Measurements from ENCODE around the gene EFL1.
A peak's percentile ranks its signal among the peaks of the same experiment; 100 is the strongest.

EFL1 gene

GRCh38 chr15:82134461-82134860 is 128.1 kb downstream of the EFL1 start:
- TF ChIP-seq GATA1 (IDR thresholded peaks at IDR 0.05; ENCODE audit: low read depth, low read length) = no peak
- no peak for TF ChIP-seq POLR2A (IDR thresholded peaks at IDR 0.05; ENCODE audit: low read length)
- no peak for DNase-seq

GRCh38 chr15:82133251-82133650 is 129.3 kb downstream of the EFL1 start:
- no peak for TF ChIP-seq GATA1 (IDR thresholded peaks at IDR 0.05; ENCODE audit: low read depth, low read length)
- DNase-seq = no peak

- no peak for DNase-seq
- TF ChIP-seq POLR2A (IDR thresholded peaks at IDR 0.05; ENCODE audit: low read length) = no peak
- TF ChIP-seq GATA1 (IDR thresholded peaks at IDR 0.05; ENCODE audit: low read depth, low read length) = no peak
Measured at GRCh38 chr15:82132742-82133141, 129.8 kb downstream of the EFL1 start.

GRCh38 chr15:82132096-82132495 is 130.4 kb downstream of the EFL1 start:
- TF ChIP-seq POLR2A (IDR thresholded peaks at IDR 0.05; ENCODE audit: low read length) (no peak), GATA1 (IDR thresholded peaks at IDR 0.05; ENCODE audit: low read depth, low read length) (no peak)
- DNase-seq = no peak

GRCh38 chr15:82130248-82130647 is 132.3 kb downstream of the EFL1 start:
- TF ChIP-seq POLR2A (IDR thresholded peaks at IDR 0.05; ENCODE audit: low read length) (no peak), GATA1 (IDR thresholded peaks at IDR 0.05; ENCODE audit: low read depth, low read length) (no peak)
- DNase-seq = no peak

GRCh38 chr15:82129761-82130160 is 132.8 kb downstream of the EFL1 start:
- no peak for TF ChIP-seq GATA1 (IDR thresholded peaks at IDR 0.05; ENCODE audit: low read depth, low read length)
- TF ChIP-seq POLR2A (IDR thresholded peaks at IDR 0.05; ENCODE audit: low read length) = no peak
- DNase-seq = no peak

GRCh38 chr15:82129149-82129692 is 133.3 kb downstream of the EFL1 start:
- TF ChIP-seq POLR2A (IDR thresholded peaks at IDR 0.05; ENCODE audit: low read length) (no peak), GATA1 (IDR thresholded peaks at IDR 0.05; ENCODE audit: low read depth, low read length) (no peak)
- no peak for DNase-seq

- DNase-seq = no peak
- TF ChIP-seq GATA1 (IDR thresholded peaks at IDR 0.05; ENCODE audit: low read depth, low read length) = no peak
- no peak for TF ChIP-seq POLR2A (IDR thresholded peaks at IDR 0.05; ENCODE audit: low read length)
Measured at GRCh38 chr15:82128401-82129148, 134.0 kb downstream of the EFL1 start.

GRCh38 chr15:82127581-82127980 is 135.0 kb downstream of the EFL1 start:
- no peak for DNase-seq

GRCh38 chr15:82126346-82126745 is 136.2 kb downstream of the EFL1 start:
- TF ChIP-seq GATA1 (IDR thresholded peaks at IDR 0.05; ENCODE audit: low read depth, low read length) = no peak
- no peak for TF ChIP-seq POLR2A (IDR thresholded peaks at IDR 0.05; ENCODE audit: low read length)
- DNase-seq = no peak

More at GRCh38 chr15:82127581-82127980, 135.0 kb downstream of the EFL1 start:
- no peak for TF ChIP-seq POLR2A (IDR thresholded peaks at IDR 0.05; ENCODE audit: low read length)
- no peak for TF ChIP-seq GATA1 (IDR thresholded peaks at IDR 0.05; ENCODE audit: low read depth, low read length)

GRCh38 chr15:82124331-82125263 is 137.9 kb downstream of the EFL1 start:
- peak in 1 of 2 experiments; percentile 14 for DNase-seq
- TF ChIP-seq POLR2A (IDR thresholded peaks at IDR 0.05; ENCODE audit: low read length) (no peak), GATA1 (IDR thresholded peaks at IDR 0.05; ENCODE audit: low read depth, low read length) (no peak)

GRCh38 chr15:82122746-82123400 is 139.7 kb downstream of the EFL1 start:
- TF ChIP-seq GATA1 (IDR thresholded peaks at IDR 0.05; ENCODE audit: low read depth, low read length) = no peak
- DNase-seq = peak in 1 of 2 experiments; percentile 11

- DNase-seq = no peak
- no peak for TF ChIP-seq GATA1 (IDR thresholded peaks at IDR 0.05; ENCODE audit: low read depth, low read length)
- TF ChIP-seq POLR2A (IDR thresholded peaks at IDR 0.05; ENCODE audit: low read length) = no peak
Measured at GRCh38 chr15:82118040-82118439, 144.5 kb downstream of the EFL1 start.

GRCh38 chr15:82117296-82117695 is 145.2 kb downstream of the EFL1 start:
- DNase-seq = no peak
- TF ChIP-seq POLR2A (IDR thresholded peaks at IDR 0.05; ENCODE audit: low read length) = no peak
- TF ChIP-seq GATA1 (IDR thresholded peaks at IDR 0.05; ENCODE audit: low read depth, low read length) = no peak

All from erythroblast (primary cell).